T-helper 1 cell treated with Interleukin-12 subunit alpha and Interleukin-12 subunit beta and Interleukin-4 antibody, amounts not matched to agents 30 ng/mL and 1 ng/mL, for 36 hours (primary cell): ENCODE measurements around the gene ZFR2. TPM values are rescaled to one million over a fixed set of nuclear protein-coding genes. Genes with fewer than 3 reads are reported as not detected.
"Not testable (repeated sequence)": the region's sequence is repeated elsewhere in the genome, so short reads cannot be mapped to it uniquely, and the experiment has no call there.

Experiments
- intact Hi-C: fragments of 100-400 bp; cut with micrococcal nuclease; formaldehyde crosslinking; loops from one replicate; pipeline ENCODE4 v1.15.1; 2024
- total RNA-seq: library from RNA; stranded (reverse); gene quantifications from 2 replicates; pipeline ENCODE4 v1.2.3, GENCODE V29; 2022

The ZFR2 gene
- total RNA-seq, 1 donor from 2014 or later: 0.25 TPM

GRCh38 chr19:3757705-3758104, 111.1 kb downstream of the ZFR2 start:
- intact Hi-C loops: not testable (repeated sequence)

Other genes starting within 250 kb of the ZFR2 start
- 35.4 and 39.2 TPM in 2 replicates for gene CACTIN, start 242.2 kb downstream of the ZFR2 start, total RNA-seq
- 23.5 and 23.9 TPM in 2 replicates for gene PIP5K1C, start 168.6 kb downstream of the ZFR2 start, total RNA-seq
- 1.3 and 1.5 TPM in 2 replicates for gene TJP3, start 160.7 kb downstream of the ZFR2 start, total RNA-seq
- gene APBA3, start 107.3 kb downstream of the ZFR2 start, total RNA-seq: 63.4 and 67.9 TPM in 2 replicates
- gene MRPL54, start 106.4 kb downstream of the ZFR2 start, total RNA-seq: 93.9 and 94.5 TPM in 2 replicates
- not detected in 2 replicates for gene RAX2, start 96.8 kb downstream of the ZFR2 start, total RNA-seq
- 9.0 and 11.2 TPM in 2 replicates for gene MATK, start 82.7 kb downstream of the ZFR2 start, total RNA-seq
- gene ATCAY, start 11.6 kb upstream of the ZFR2 start, total RNA-seq: not detected in 2 replicates
- not detected in 2 replicates for gene NMRK2, start 64.0 kb upstream of the ZFR2 start, total RNA-seq
- 38.1 and 42.6 TPM in 2 replicates for gene DAPK3, start 102.1 kb upstream of the ZFR2 start, total RNA-seq
- 1,694 and 1,729 TPM in 2 replicates for gene EEF2, start 116.4 kb upstream of the ZFR2 start, total RNA-seq
- gene PIAS4, start 138.7 kb upstream of the ZFR2 start, total RNA-seq: 38.4 and 40.5 TPM in 2 replicates
- 41.6 and 41.8 TPM in 2 replicates for gene ZBTB7A, start 197.9 kb upstream of the ZFR2 start, total RNA-seq